Measurements from ENCODE around the gene P3H4.
"Not testable (repeated sequence)": the region's sequence is repeated elsewhere in the genome, so short reads cannot be mapped to it uniquely, and the experiment has no call there.

- not testable (repeated sequence) for TF ChIP-seq CTCF, POLR2A, POLR2AphosphoS5 (IDR thresholded peaks at IDR 0.05)
Measured at GRCh38 chr17:41829961-41830360, 18.2 kb upstream of the P3H4 start.
